HEK293 (cell line): ENCODE data around the gene RASSF8.
A peak's percentile ranks its signal among the peaks of the same experiment; 100 is the strongest.

ENCODE experiments used
- CTCF ChIA-PET: fragments of 350-600 bp; formaldehyde crosslinking; extraction: SDS; loops from one replicate; lab custom pipeline; 2021; ENCODE audit warnings: antibody characterized with exemption; lab: Yijun Ruan, JAX
- POLR2A ChIA-PET: fragments of 300-600 bp; formaldehyde crosslinking; extraction: SDS; loops from one replicate; lab custom pipeline; 2020; ENCODE audit warnings: antibody characterized with exemption, inconsistent platforms; lab: Yijun Ruan, JAX
- H3K27ac ChIP-seq: fragments of 200-500 bp; sonication (Bioruptor generic); 2 replicates; pipeline ENCODE4 v1.5.1; 2014; ENCODE audit warnings: low read depth, low read length, control low read depth, inconsistent platforms; ENCODE audit errors: extremely low read depth
- H3K36me3 ChIP-seq, 2 experiments: fragments of 200-500 bp in 1 of 2; sonication (Bioruptor generic) in 1 of 2; 1 replicate in 1 of 2; 2 replicates in 1 of 2; pipeline ENCODE4 v1.5.1; 2014 to 2017; ENCODE audit warnings: inconsistent platforms in 2 of 2, low read length in 2 of 2; ENCODE audit not compliant: control insufficient read depth in 2 of 2, insufficient read depth in 1 of 2
- H3K4me1 ChIP-seq: fragments of 200-500 bp; sonication (Bioruptor generic); 2 replicates; pipeline ENCODE4 v1.5.1; 2014; ENCODE audit warnings: mild to moderate bottlenecking, low read length, inconsistent platforms; ENCODE audit not compliant: control insufficient read depth, insufficient read depth
- H3K4me3 ChIP-seq: 2 replicates; pipeline ENCODE4 v1.5.1; 2011; ENCODE audit warnings: low read depth, mild to moderate bottlenecking, control low read depth, low read length, moderate library complexity
- H3K9me3 ChIP-seq: fragments of 200-500 bp; sonication (Bioruptor generic); 2 replicates; pipeline ENCODE4 v1.5.1; 2014; ENCODE audit warnings: low read depth, low read length, inconsistent platforms; ENCODE audit not compliant: control insufficient read depth, insufficient read depth
- GLIS2 ChIP-seq: fragments of 450-650 bp; formaldehyde crosslinking; IDR thresholded peaks from 2 replicates; pipeline ENCODE4 v1.5.1; 2016; ENCODE audit warnings: missing biosample characterization, missing genetic modification characterization
- SP7 ChIP-seq: fragments of 450-650 bp; formaldehyde crosslinking; IDR thresholded peaks from 2 replicates; pipeline ENCODE4 v1.5.1; 2016; ENCODE audit warnings: missing biosample characterization, missing genetic modification characterization
- ZBTB48 ChIP-seq: fragments of 450-650 bp; formaldehyde crosslinking; IDR thresholded peaks from 2 replicates; pipeline ENCODE4 v1.5.1; 2016; ENCODE audit warnings: missing biosample characterization, missing genetic modification characterization
- ZEB2 ChIP-seq: fragments of 450-650 bp; formaldehyde crosslinking; IDR thresholded peaks from 2 replicates; pipeline ENCODE4 v1.5.1; 2016; ENCODE audit warnings: missing biosample characterization, missing genetic modification characterization
- ZFP69B ChIP-seq: fragments of 450-650 bp; formaldehyde crosslinking; IDR thresholded peaks from 2 replicates; pipeline ENCODE4 v1.5.1; 2016; ENCODE audit warnings: missing biosample characterization, missing genetic modification characterization
- ZNF10 ChIP-seq: fragments of 450-650 bp; formaldehyde crosslinking; IDR thresholded peaks from 2 replicates; pipeline ENCODE4 v1.5.1; 2017; ENCODE audit warnings: missing biosample characterization, missing genetic modification characterization
- ZNF138 ChIP-seq: fragments of 450-650 bp; formaldehyde crosslinking; IDR thresholded peaks from 2 replicates; pipeline ENCODE4 v1.5.1; 2016; ENCODE audit warnings: missing biosample characterization, missing genetic modification characterization, borderline replicate concordance
- ZNF16 ChIP-seq: fragments of 450-650 bp; formaldehyde crosslinking; IDR thresholded peaks from 2 replicates; pipeline ENCODE4 v1.5.1; 2016; ENCODE audit warnings: low read depth, missing biosample characterization, missing genetic modification characterization
- ZNF175 ChIP-seq: fragments of 450-650 bp; formaldehyde crosslinking; IDR thresholded peaks from 2 replicates; pipeline ENCODE4 v1.5.1; 2016; ENCODE audit warnings: missing biosample characterization, missing genetic modification characterization
- ZNF221 ChIP-seq: fragments of 450-650 bp; formaldehyde crosslinking; IDR thresholded peaks from 2 replicates; pipeline ENCODE4 v1.5.1; 2017; ENCODE audit warnings: missing biosample characterization, missing genetic modification characterization, borderline replicate concordance
- ZNF266 ChIP-seq: fragments of 450-650 bp; formaldehyde crosslinking; IDR thresholded peaks from 2 replicates; pipeline ENCODE4 v1.5.1; 2016; ENCODE audit warnings: missing biosample characterization, missing genetic modification characterization, low read depth
- ZNF274 ChIP-seq, 2 experiments: fragments of 200-500 bp in 1 of 2; fragments of 450-650 bp in 1 of 2; sonication (Bioruptor generic) in 1 of 2; formaldehyde crosslinking in 1 of 2; IDR thresholded peaks; 2 replicates each; pipeline versions ENCODE4 v1.5.1 to v1.6.1; 2014 to 2016; ENCODE audit warnings: borderline replicate concordance in 1 of 2, inconsistent platforms in 1 of 2, low read length in 1 of 2, missing biosample characterization in 1 of 2, missing genetic modification characterization in 1 of 2
- ZNF324 ChIP-seq: fragments of 450-650 bp; formaldehyde crosslinking; IDR thresholded peaks from 2 replicates; pipeline ENCODE4 v1.5.1; 2016; ENCODE audit warnings: missing biosample characterization, missing genetic modification characterization
- ZNF350 ChIP-seq: fragments of 450-650 bp; formaldehyde crosslinking; IDR thresholded peaks from 2 replicates; pipeline ENCODE4 v1.5.0; 2017; ENCODE audit warnings: missing biosample characterization, mild to moderate bottlenecking, missing genetic modification characterization
- ZNF354C ChIP-seq: fragments of 450-650 bp; formaldehyde crosslinking; IDR thresholded peaks from 2 replicates; pipeline ENCODE4 v1.5.1; 2016; ENCODE audit warnings: missing biosample characterization, missing genetic modification characterization, low read depth, borderline replicate concordance
- ZNF37A ChIP-seq: fragments of 450-650 bp; IDR thresholded peaks from 2 replicates; pipeline ENCODE4 v1.5.1; 2018; ENCODE audit warnings: missing biosample characterization, missing genetic modification characterization
- ZNF404 ChIP-seq: fragments of 450-650 bp; formaldehyde crosslinking; IDR thresholded peaks from 2 replicates; pipeline ENCODE4 v1.5.1; 2017; ENCODE audit warnings: missing biosample characterization, missing genetic modification characterization
- ZNF473 ChIP-seq: fragments of 450-650 bp; formaldehyde crosslinking; IDR thresholded peaks from 2 replicates; pipeline ENCODE4 v1.5.1; 2017; ENCODE audit warnings: missing biosample characterization, missing genetic modification characterization
- ZNF558 ChIP-seq: fragments of 450-650 bp; formaldehyde crosslinking; IDR thresholded peaks from 2 replicates; pipeline ENCODE4 v1.5.1; 2016; ENCODE audit warnings: missing biosample characterization, missing genetic modification characterization
- ZNF624 ChIP-seq: fragments of 450-650 bp; formaldehyde crosslinking; IDR thresholded peaks from 2 replicates; pipeline ENCODE4 v1.5.1; 2017; ENCODE audit warnings: missing biosample characterization, missing genetic modification characterization
- ZNF664 ChIP-seq: fragments of 450-650 bp; formaldehyde crosslinking; IDR thresholded peaks from 2 replicates; pipeline ENCODE4 v1.5.1; 2016; ENCODE audit warnings: missing biosample characterization, missing genetic modification characterization
- ZNF701 ChIP-seq: fragments of 450-650 bp; formaldehyde crosslinking; IDR thresholded peaks from 2 replicates; pipeline ENCODE4 v1.5.1; 2016; ENCODE audit warnings: missing biosample characterization, missing genetic modification characterization
- ZNF76 ChIP-seq: fragments of 450-650 bp; formaldehyde crosslinking; IDR thresholded peaks from 2 replicates; pipeline ENCODE4; 2016; ENCODE audit warnings: low read depth, missing biosample characterization, missing genetic modification characterization, borderline replicate concordance
- ZNF830 ChIP-seq: fragments of 450-650 bp; IDR thresholded peaks from 2 replicates; pipeline ENCODE4 v1.5.0; 2018; ENCODE audit warnings: missing biosample characterization, missing genetic modification characterization, low read depth, mild to moderate bottlenecking, moderate library complexity
- ZSCAN16 ChIP-seq: fragments of 450-650 bp; formaldehyde crosslinking; IDR thresholded peaks from 2 replicates; pipeline ENCODE4 v1.5.1; 2016; ENCODE audit warnings: missing biosample characterization, missing genetic modification characterization
- ZXDB ChIP-seq: fragments of 450-650 bp; formaldehyde crosslinking; IDR thresholded peaks from 2 replicates; pipeline ENCODE4 v1.5.1; 2016; ENCODE audit warnings: missing biosample characterization, missing genetic modification characterization
- TF ChIP-seq, protein P1 (sequence below): fragments of 450-650 bp; formaldehyde crosslinking; IDR thresholded peaks from 2 replicates; pipeline ENCODE4 v1.5.1; 2017; ENCODE audit warnings: missing biosample characterization, missing genetic modification characterization
- TF ChIP-seq, protein P2 (sequence below): fragments of 450-650 bp; formaldehyde crosslinking; IDR thresholded peaks from 2 replicates; pipeline ENCODE4 v1.5.1; 2016; ENCODE audit warnings: missing biosample characterization, missing genetic modification characterization
- TF ChIP-seq, protein P3 (sequence below): IDR thresholded peaks from 2 replicates; pipeline ENCODE4 v1.6.1; 2011; ENCODE audit warnings: mild to moderate bottlenecking, low read depth, low read length, borderline replicate concordance
- TF ChIP-seq, protein P4 (sequence below): fragments of 450-650 bp; formaldehyde crosslinking; IDR thresholded peaks from 2 replicates; pipeline ENCODE4 v1.5.1; 2016; ENCODE audit warnings: missing biosample characterization, missing genetic modification characterization

The RASSF8 gene

GRCh38 chr12:26113181-26113654 lies 154.7 kb downstream of the RASSF8 start (continued):
- TF ChIP-seq, protein P1, sequence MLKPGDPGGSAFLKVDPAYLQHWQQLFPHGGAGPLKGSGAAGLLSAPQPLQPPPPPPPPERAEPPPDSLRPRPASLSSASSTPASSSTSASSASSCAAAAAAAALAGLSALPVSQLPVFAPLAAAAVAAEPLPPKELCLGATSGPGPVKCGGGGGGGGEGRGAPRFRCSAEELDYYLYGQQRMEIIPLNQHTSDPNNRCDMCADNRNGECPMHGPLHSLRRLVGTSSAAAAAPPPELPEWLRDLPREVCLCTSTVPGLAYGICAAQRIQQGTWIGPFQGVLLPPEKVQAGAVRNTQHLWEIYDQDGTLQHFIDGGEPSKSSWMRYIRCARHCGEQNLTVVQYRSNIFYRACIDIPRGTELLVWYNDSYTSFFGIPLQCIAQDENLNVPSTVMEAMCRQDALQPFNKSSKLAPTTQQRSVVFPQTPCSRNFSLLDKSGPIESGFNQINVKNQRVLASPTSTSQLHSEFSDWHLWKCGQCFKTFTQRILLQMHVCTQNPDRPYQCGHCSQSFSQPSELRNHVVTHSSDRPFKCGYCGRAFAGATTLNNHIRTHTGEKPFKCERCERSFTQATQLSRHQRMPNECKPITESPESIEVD (tag by site-specific recombination), result peak; percentile 45; the same call in 1 of the 2 replicates

DNA sequence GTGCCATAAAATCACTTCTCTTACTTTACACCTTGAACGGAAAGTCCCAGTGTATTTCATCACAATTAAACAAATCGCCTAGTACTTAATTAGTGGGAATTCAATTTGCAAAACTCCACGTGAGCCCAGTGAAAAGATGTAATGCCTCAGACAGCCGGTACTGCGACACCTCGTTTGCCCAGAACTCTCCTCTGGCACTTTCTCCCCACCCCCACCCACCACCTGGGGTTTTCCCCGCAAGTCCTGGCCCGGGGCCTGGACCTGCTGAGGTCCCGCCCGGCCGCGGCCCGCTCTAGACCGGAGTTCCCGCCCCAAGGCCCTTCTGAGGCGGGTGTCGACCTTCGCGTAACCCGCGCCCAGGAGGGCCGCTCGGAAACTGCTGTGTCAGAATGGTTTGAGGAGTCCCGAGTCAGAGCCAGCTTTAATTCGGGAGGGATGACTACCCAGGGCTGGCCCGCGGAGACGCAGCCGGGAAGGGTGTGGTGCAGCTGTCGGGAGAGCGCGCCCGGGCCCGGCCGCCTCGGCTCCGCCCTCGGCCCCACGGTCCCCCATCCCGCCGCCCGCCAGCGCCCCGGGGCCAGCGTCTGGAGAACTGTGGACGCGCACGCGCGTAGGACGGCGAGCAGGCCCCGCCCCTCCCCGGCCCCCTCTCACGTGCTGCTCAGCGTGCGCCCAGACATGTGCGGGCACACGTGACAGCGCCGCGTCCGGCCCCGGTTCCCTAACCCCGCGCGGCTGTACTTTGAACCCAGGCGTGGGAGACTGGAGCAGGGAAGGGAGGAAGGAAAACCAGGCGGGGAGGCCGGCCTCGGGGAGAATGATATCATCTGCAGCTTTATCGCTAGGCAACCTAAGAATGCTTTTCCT lies 155.6 kb downstream of the RASSF8 start:
- Histone ChIP-seq H3K9me3 (no peaks in the 10 kb centered on the region), H3K36me3 (no peaks in the 10 kb centered on the region), H3K4me1 (peaks cover 14% of the 10 kb centered on the region), H3K4me3 (peak overlapping the region; percentile 56), H3K27ac (peak overlapping the region; percentile 89)
- POLR2A ChIA-PET, result interaction anchor here (0.8 to 1.5 kb wide), 5 partner anchors 9 to 527 kb away, joined by 4 to 8 read pairs (median 6); partner anchors contain the start of gene BHLHE41
- CTCF ChIA-PET, result interaction anchor here (0.6 kb wide), 1 partner anchor 32 kb away, joined by 3 read pairs; no protein-coding TSS in a partner anchor
- TF ChIP-seq ZNF175 (tag by site-specific recombination) (no peak), ZXDB (tag by site-specific recombination) (peak; percentile 77), ZFP69B (peak; percentile 89), ZNF16 (tag by site-specific recombination) (no peak), ZNF266 (no peak), ZNF138 (no peak), ZNF76 (tag by site-specific recombination) (peak; percentile 50), ZNF274 (IDR thresholded peaks at IDR 0.05; ENCODE audit: low read length) (no peak), ZNF274 (tag by site-specific recombination; IDR thresholded peaks at IDR 0.05; ENCODE audit: borderline replicate concordance) (no peak), ZNF404 (tag by site-specific recombination) (no peak), ZSCAN16 (tag by site-specific recombination) (no peak), ZNF701 (no peak), GLIS2 (tag by site-specific recombination) (peak; percentile 78), ZNF37A (tag by site-specific recombination) (peak; percentile 66; the same call in 1 of the 2 replicates), ZEB2 (tag by site-specific recombination) (peak; percentile 93), ZNF830 (no peak), ZNF221 (tag by site-specific recombination) (no peak), ZNF664 (tag by site-specific recombination) (no peak; the same call in 1 of the 2 replicates), ZNF324 (no peak; the same call in 1 of the 2 replicates), ZNF624 (tag by site-specific recombination) (no peak), ZNF10 (tag by site-specific recombination) (no peak), ZBTB48 (peak; percentile 94), SP7 (peak; percentile 71), ZNF558 (tag by site-specific recombination) (no peak; the same call in 1 of the 2 replicates), ZNF473 (no peak), ZNF350 (tag by site-specific recombination) (no peak), ZNF354C (tag by site-specific recombination) (no peak)
- TF ChIP-seq, protein P2, sequence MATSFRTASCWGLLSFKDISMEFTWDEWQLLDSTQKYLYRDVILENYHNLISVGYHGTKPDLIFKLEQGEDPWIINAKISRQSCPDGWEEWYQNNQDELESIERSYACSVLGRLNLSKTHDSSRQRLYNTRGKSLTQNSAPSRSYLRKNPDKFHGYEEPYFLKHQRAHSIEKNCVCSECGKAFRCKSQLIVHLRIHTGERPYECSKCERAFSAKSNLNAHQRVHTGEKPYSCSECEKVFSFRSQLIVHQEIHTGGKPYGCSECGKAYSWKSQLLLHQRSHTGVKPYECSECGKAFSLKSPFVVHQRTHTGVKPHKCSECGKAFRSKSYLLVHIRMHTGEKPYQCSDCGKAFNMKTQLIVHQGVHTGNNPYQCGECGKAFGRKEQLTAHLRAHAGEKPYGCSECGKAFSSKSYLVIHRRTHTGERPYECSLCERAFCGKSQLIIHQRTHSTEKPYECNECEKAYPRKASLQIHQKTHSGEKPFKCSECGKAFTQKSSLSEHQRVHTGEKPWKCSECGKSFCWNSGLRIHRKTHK (tag by site-specific recombination), result no peak
- TF ChIP-seq, protein P3, sequence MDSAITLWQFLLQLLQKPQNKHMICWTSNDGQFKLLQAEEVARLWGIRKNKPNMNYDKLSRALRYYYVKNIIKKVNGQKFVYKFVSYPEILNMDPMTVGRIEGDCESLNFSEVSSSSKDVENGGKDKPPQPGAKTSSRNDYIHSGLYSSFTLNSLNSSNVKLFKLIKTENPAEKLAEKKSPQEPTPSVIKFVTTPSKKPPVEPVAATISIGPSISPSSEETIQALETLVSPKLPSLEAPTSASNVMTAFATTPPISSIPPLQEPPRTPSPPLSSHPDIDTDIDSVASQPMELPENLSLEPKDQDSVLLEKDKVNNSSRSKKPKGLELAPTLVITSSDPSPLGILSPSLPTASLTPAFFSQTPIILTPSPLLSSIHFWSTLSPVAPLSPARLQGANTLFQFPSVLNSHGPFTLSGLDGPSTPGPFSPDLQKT, result no peak
- TF ChIP-seq, protein P4, sequence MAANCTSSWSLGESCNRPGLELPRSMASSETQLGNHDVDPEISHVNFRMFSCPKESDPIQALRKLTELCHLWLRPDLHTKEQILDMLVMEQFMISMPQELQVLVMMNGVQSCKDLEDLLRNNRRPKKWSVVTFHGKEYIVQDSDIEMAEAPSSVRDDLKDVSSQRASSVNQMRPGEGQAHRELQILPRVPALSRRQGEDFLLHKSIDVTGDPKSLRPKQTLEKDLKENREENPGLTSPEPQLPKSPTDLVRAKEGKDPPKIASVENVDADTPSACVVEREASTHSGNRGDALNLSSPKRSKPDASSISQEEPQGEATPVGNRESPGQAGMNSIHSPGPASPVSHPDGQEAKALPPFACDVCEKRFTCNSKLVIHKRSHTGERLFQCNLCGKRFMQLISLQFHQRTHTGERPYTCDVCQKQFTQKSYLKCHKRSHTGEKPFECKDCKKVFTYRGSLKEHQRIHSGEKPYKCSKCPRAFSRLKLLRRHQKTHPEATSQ (tag by site-specific recombination), result peak; percentile 80; the same call in 1 of the 2 replicates
